Fibroblast of the aortic adventitia (primary cell): ENCODE data around the gene PAQR4. TPM values are rescaled to one million over a fixed set of nuclear protein-coding genes. Genes with fewer than 3 reads are reported as not detected.

Experiments used
- DNase-seq: peaks from one replicate; pipeline ENCODE4 v3.0.0-alpha.2; 2010; ENCODE audit warnings: low read depth
- H3K4me3 ChIP-seq: 2 replicates; pipeline ENCODE4 v1.5.1; 2011; ENCODE audit warnings: low read depth, mild to moderate bottlenecking, control low read depth, low read length, moderate library complexity
- CTCF ChIP-seq: IDR thresholded peaks from 2 replicates; pipeline ENCODE4 v1.5.1; 2011; ENCODE audit warnings: mild to moderate bottlenecking, low read length, control low read depth, inconsistent platforms; ENCODE audit not compliant: insufficient read depth
- total RNA-seq: library from RNA; depleted of rRNA; stranded (reverse); fragments of >200 nt; gene quantifications from 2 replicates; pipeline ENCODE4 v1.2.3, GENCODE V29; 2012; ENCODE audit warnings: low replicate concordance

The PAQR4 gene
- total RNA-seq, 1 donor, result 13.8 TPM

GRCh38 chr16:2953706-2954627 is 15.2 kb upstream of the PAQR4 start:
- no peak for TF ChIP-seq CTCF
- no peak for DNase-seq
- no peak overlapping the region for H3K4me3 ChIP-seq

GRCh38 chr16:2954656-2955381 is 14.3 kb upstream of the PAQR4 start:
- no peak for DNase-seq
- H3K4me3 ChIP-seq, result no peak overlapping the region
- no peak for TF ChIP-seq CTCF

- no peak overlapping the region for H3K4me3 ChIP-seq
- no peak for DNase-seq
- TF ChIP-seq CTCF, result no peak
These were observed 13.7 kb upstream of the PAQR4 start for GRCh38 chr16:2955438-2955778.

GRCh38 chr16:2955779-2956578 is 13.2 kb upstream of the PAQR4 start:
- TF ChIP-seq CTCF, result no peak
- H3K4me3 ChIP-seq, result no peak overlapping the region
- no peak for DNase-seq

- TF ChIP-seq CTCF, result no peak
- no peak overlapping the region for H3K4me3 ChIP-seq
- DNase-seq, result no peak
These were observed 12.6 kb upstream of the PAQR4 start for GRCh38 chr16:2956579-2956956.

- no peak for TF ChIP-seq CTCF
- no peak overlapping the region for H3K4me3 ChIP-seq
- DNase-seq, result no peak
These were observed 9.9 kb upstream of the PAQR4 start for GRCh38 chr16:2959206-2959605.
